HG02610 (cell line): Measurements from ENCODE around the gene COBL.
"Not testable (repeated sequence)": the region's sequence is repeated elsewhere in the genome, so short reads cannot be mapped to it uniquely, and the experiment has no call there.

Source experiments
- ATAC-seq: cut with Tn5 transposase; IDR thresholded peaks from one replicate; pipeline ENCODE4 v1.9.1; 2021; ENCODE audit warnings: mild to moderate bottlenecking, moderate library complexity; ENCODE audit not compliant: unreplicated experiment

Gene COBL

DNA sequence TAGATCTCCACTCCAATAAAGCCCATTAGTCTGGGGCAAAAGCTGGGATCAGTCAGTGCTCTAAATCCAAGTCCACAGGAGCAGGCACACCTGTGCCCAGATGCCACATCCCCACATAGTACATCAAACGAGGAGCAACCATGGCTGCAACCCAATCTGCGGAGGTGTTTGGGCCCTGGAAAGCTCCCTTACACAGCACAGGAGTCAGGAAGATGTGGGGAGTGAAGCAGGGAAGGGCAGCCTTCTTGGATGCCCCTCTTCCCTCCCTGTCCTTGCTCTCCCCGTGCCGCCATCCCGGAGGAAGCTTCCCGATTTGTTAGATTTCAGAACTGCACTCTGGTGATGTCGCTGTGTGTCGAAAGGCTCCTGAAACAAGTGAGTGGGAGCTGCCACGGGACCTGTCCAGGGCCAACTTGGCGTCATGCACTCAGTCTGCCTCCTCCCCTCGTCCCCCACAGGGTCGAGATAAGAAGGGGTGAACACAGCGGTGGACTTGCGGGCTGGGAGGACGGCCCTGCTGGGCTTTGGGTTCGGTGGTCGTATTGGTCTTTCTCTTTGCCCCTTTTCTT lies 303.3 kb downstream of the COBL start:
- no peak for ATAC-seq

- no peak for ATAC-seq
These were observed 303.9 kb downstream of the COBL start for GRCh38 chr7:51012569-51013217.

DNA sequence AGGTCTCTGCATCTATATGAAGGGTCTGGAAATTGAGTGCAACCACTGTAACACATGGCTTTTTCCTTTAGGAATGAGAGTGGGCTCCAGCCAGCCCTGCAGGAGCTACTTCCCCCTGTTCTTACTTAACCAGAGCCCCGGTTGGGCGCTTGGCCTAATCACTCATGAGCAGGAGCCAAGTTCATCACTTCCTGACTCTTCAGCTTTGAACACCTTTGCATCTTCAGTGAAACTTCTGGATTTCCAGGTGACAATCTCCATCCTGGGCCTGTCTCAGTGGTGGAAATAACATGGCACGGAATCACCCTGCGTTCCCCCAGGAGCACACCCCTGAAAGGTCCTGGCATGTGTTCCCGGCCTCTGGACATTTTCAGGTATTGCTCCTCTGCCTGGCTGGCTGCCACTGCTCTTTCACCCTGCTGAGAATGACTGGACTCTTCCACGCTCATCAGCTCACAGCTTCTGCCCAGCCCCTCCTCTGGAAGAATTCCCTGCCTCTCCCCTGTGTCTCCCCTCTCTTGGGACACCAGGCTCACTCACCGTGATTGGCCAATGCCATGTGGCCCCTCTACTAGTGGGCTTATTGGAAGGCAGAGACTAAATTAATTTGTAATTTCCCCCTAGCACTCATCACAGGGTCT lies 304.8 kb downstream of the COBL start:
- ATAC-seq, result no peak

- no peak for ATAC-seq
These were observed 306.1 kb downstream of the COBL start for GRCh38 chr7:51010534-51010933.

GRCh38 chr7:51009716-51010496 lies 306.7 kb downstream of the COBL start:
- no peak for ATAC-seq

DNA sequence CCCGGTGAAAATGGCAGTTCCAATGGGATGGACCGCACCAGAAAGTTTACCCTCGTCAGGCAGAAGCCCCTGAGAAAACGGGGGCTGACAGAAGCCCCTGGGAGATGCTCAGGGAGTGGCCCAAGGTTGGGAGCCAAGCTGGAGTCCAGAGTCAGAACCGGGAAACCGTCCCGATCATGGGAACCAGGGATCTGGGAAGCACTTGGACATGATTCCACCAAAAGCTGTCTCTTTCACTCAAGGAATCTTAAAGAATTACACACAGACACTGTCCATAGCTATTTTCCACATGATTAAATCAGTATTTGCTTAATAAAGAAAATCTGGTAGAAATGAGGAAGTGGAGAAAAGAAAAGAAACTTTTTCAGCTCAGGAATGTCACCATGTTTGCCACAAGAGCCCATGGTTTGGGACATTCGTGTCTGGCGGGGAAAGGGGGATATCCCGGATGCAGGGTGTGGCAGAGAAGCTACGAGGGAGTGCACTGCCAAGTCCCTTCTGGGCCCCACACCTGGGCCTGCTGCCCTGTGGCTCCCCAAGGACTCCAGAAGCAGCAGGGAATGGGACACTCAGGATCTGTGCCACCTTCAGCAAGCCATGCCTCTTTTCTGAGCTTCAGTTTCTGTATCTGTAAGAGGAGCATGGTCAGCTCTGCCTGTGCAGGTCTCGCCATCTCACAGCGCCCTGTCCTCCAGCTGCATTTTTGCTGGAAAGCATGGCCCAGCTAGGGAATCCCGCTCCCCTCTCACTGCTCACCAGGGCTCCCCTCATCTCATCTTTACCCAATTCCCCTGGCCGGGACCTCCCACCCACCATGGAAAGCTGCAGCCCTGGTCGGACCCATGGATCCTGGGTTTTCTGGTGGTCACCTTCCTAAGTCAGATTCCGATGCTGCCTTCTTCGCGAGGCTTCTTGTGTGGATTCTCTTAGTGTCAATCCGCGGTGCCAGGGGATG lies 308.8 kb downstream of the COBL start:
- no peak for ATAC-seq

DNA sequence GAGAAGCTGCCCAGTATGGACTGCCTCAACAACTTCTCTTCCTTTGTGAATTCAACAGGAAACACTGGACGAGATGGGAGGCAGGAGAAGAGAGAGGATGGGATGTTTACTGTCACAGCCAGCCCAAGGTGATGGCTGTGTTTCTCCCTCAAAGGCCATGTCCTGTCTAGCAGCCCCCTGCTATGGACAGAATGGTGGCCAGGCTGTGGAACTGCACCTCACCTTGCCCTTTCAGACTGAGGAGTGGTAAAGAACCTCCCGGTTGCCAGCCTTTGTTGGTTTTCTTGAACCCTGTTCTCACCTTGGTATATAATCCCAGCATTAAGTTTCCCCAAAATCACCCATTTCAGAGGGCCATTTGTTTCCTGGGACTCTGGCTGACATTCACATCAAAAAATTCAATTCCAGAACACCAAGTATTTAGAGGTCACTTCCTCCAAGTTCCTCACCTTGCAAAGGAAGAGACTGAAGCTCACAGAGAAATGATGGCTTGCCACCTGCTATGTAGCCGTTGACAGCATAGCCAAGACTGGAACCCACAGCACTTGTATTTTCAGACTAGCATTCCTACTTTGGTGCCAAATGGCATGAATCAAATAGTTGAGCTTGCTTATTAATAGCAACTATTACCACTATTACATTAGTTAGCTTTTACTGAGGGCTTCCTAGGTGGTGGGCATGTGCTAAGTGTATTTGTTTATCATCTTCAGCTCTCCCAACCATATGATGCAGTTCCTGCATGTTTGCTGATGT lies 309.9 kb downstream of the COBL start:
- ATAC-seq, result no peak

DNA sequence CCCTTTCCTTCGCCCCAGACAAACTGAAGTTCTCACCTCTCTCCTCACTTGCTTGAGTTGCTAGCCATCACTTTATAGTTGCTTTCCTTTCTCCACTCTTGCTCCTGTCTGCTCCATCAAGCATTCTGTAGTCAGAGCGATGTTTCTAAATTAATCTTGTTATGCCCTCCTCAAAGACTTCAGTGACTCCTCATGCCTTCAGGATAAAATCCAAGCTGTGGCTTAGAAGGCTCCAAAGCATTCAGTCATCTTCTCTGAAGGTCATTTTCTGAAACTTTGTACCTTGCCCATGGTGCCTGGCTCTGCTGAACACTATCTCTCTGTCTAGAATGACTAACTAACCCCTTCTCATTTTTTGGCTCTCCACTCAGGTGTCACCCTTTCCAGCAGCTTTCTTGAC lies 311.5 kb downstream of the COBL start:
- no peak for ATAC-seq

DNA sequence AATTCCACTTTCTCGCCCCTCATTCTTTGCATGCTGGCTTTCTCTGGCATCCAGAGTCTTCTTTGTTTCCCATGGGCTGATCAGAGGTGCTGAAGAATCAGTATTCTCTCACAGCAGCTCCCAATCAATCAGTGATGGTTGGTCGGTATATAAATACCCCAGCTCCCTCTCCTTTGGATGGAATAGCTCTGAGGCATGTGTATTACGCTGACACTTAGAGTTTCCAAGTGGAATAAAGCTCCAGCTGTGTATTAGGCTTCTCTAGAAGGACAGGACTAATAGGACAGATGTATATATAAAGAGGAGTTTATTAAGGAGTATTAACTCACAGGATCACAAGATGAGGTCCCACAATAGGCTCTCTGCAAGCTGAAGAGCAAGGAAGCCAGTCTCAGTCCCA lies 315.7 kb downstream of the COBL start:
- ATAC-seq, result no peak

GRCh38 chr7:50994753-50995319 lies 321.8 kb downstream of the COBL start:
- ATAC-seq, result no peak

DNA sequence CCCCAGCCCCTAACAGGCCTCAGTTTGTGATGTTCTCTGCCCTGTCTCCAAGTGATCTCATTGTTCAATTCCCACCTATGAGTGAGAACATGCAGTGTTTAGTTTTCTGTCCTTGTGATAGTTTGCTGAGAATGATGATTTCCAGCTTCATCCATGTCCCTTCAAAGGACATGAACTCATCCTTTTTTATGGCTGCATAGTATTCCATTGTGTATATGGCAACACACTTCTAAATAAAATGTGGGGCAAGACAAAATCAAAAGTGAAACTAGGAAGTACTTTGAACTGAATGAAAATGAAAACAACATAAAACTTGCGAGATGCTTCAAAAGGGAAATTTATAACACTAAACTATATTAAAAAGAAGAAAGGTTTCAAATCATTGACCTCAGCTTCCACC lies 326.4 kb downstream of the COBL start:
- not testable (repeated sequence) for ATAC-seq

- ATAC-seq, result no peak
These were observed 327.6 kb downstream of the COBL start for GRCh38 chr7:50988988-50989387.

DNA sequence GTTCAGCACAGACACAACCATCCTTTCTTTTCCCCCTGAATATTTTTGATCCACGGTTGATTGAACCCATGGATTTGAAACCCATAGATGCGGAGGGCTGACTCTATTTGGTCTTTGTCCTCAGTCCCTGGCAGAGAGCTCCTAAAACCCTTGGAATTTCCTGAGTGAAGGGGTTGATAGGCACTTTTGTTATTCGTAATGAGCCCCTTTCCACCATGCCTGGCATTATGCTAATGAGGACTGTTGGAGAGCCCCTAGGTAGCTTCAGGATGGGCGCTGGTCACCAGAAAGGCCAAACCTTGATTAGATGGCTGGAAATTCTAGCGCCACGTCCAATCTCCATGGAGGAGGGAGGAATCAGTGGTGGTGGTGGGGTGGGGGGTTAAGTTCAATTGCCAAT lies 328.1 kb downstream of the COBL start:
- ATAC-seq, result no peak

DNA sequence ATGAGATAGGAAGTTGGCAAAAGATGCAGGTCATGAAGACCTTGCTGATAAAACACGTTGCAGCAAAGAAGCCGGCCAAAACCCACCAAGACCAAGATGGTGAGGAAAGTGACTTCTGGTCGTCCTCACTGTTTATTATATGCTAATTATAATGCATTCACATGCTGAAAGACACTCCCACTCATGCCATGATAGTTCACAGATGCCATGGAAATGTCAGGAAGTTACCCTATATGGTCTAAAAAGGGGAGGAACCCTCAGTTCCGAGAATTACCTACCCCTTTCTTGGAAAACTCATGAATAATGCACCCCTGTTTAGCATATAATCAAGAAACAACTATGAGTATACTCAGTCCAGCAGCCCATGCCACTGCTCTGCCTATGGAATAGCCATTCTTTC lies 331.5 kb downstream of the COBL start:
- ATAC-seq, result no peak

DNA sequence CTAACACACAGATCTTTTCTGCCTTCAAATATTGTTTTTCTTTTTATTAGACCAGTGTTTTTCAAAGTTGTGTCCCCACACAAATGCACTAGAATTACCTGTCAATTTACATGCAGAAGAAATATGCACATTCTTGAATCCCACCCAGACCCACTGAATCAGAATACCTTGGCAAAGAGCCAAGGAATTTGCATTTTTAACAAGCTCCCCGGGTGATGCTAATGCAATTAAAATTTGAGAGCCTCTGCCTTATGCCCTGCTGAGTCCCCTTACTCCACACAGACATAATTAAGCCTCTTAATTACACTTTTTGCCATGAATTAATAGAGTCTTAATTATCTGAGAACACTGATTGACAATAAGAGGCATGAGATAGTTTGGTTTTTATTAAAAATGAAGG lies 332.8 kb downstream of the COBL start:
- ATAC-seq, result no peak

DNA sequence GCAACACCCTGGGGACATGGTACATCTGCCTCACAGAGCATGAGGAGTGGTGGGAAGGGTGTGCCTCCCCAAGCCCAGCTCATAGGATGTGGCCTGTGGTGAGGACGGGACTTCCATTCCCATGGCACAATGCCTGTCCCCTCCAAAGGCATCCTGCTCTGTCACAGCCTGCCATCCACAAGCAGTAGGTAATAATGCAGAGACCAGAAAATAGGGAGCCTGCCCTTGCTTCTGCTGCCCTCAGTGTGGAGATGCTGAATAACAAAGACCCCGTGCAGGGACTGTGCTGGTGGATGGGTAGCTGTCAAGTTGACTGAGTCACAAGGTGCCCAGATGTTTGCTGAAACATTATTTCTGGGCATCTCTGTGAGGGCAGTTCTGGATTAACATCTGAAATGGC lies 334.0 kb downstream of the COBL start:
- ATAC-seq, result no peak

GRCh38 chr7:50981743-50982142 lies 334.9 kb downstream of the COBL start:
- no peak for ATAC-seq

- no peak for ATAC-seq
These were observed 336.2 kb downstream of the COBL start for GRCh38 chr7:50980411-50980810.

- no peak for ATAC-seq
These were observed 337.9 kb downstream of the COBL start for GRCh38 chr7:50978633-50979215.
